IPS-15b (cell line): ENCODE measurements around the gene ARL3.
"Not testable (repeated sequence)": the region's sequence is repeated elsewhere in the genome, so short reads cannot be mapped to it uniquely, and the experiment has no call there.

ENCODE experiments used
- H3K27me3 ChIP-seq: one replicate; pipeline ENCODE4 v1.6.1; 2013; ENCODE audit warnings: low read length; ENCODE audit not compliant: control insufficient read depth, insufficient read depth
- H3K36me3 ChIP-seq: one replicate; pipeline ENCODE4 v1.6.1; 2013; ENCODE audit warnings: low read length; ENCODE audit not compliant: control insufficient read depth, insufficient read depth
- H3K4me1 ChIP-seq: one replicate; pipeline ENCODE4 v1.6.1; 2013; ENCODE audit warnings: mild to moderate bottlenecking, low read length; ENCODE audit not compliant: control insufficient read depth, insufficient read depth
- H3K4me3 ChIP-seq: one replicate; pipeline ENCODE4 v1.5.1; 2013; ENCODE audit warnings: low read depth, low read length
- H3K9ac ChIP-seq: one replicate; pipeline ENCODE4 v1.6.1; 2013; ENCODE audit warnings: low read depth, mild to moderate bottlenecking, low read length
- H3K9me3 ChIP-seq: one replicate; pipeline ENCODE4 v1.6.1; 2013; ENCODE audit warnings: mild to moderate bottlenecking, low read length; ENCODE audit not compliant: control insufficient read depth, insufficient read depth

The ARL3 gene

GRCh38 chr10:102752266-102752930 is 38.2 kb upstream of the ARL3 start:
- H3K4me1 ChIP-seq, result no peaks in the 10 kb centered on the region
- no peaks in the 10 kb centered on the region for H3K36me3 ChIP-seq
- H3K9ac ChIP-seq, result no peak overlapping the region
- H3K9me3 ChIP-seq, result no peaks in the 10 kb centered on the region
- H3K27me3 ChIP-seq, result no peaks in the 10 kb centered on the region
- no peak overlapping the region for H3K4me3 ChIP-seq

GRCh38 chr10:102745157-102745556 is 31.0 kb upstream of the ARL3 start:
- no peaks in the 10 kb centered on the region for H3K9me3 ChIP-seq
- H3K36me3 ChIP-seq, result no peaks in the 10 kb centered on the region
- H3K4me1 ChIP-seq, result peaks cover 10% of the 10 kb centered on the region
- peak overlapping the region; percentile 96 for H3K4me3 ChIP-seq
- no peak overlapping the region for H3K9ac ChIP-seq
- H3K27me3 ChIP-seq, result no peaks in the 10 kb centered on the region

- Histone ChIP-seq H3K4me3 (peak overlapping the region; percentile 96), H3K27me3 (no peaks in the 10 kb centered on the region), H3K36me3 (no peaks in the 10 kb centered on the region), H3K9ac (peak overlapping the region; percentile 77), H3K9me3 (no peaks in the 10 kb centered on the region), H3K4me1 (peaks cover 10% of the 10 kb centered on the region)
These were observed 30.3 kb upstream of the ARL3 start for GRCh38 chr10:102744374-102745051.

GRCh38 chr10:102743588-102744373 is 29.6 kb upstream of the ARL3 start, which contains the start of gene WBP1L:
Gene WBP1L (plus strand): TSS chr10:102743948. CDS start chr10:102744054, 106 bp downstream.
- H3K9me3 ChIP-seq, result no peaks in the 10 kb centered on the region
- H3K4me1 ChIP-seq, result peaks cover 10% of the 10 kb centered on the region
- no peaks in the 10 kb centered on the region for H3K36me3 ChIP-seq
- no peaks in the 10 kb centered on the region for H3K27me3 ChIP-seq
- H3K9ac ChIP-seq, result peak within 1 kb of the TSS; percentile 77
- H3K4me3 ChIP-seq, result peak within 1 kb of the TSS; percentile 96

DNA sequence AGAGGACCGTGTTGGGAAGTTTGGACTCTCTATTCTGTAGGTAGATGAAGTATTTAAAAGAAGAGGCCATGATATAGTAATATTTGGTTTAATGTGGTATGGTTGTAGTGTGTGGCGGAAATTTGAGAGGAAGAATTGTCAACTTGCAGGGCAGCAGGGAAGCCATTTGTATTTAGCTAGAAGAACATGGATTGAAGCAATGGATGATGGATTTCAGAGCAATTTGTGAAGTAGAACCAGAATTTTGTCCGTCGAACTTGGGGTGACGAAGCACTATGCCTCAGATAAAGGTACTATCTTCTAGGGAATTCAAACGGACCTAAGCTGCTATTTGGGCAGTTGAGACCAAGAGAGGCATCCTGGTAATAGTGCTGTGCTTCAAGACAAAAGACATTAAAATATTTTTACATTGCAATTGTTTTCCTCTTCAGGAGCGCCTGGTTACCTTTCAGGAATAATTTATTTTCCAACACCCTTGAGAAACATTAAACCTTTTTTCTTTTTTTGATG is 28.9 kb upstream of the ARL3 start:
- peak overlapping the region; percentile 41 for H3K9ac ChIP-seq
- H3K9me3 ChIP-seq, result no peaks in the 10 kb centered on the region
- peaks cover 10% of the 10 kb centered on the region for H3K4me1 ChIP-seq
- no peaks in the 10 kb centered on the region for H3K27me3 ChIP-seq
- peak overlapping the region; percentile 50 for H3K4me3 ChIP-seq
- no peaks in the 10 kb centered on the region for H3K36me3 ChIP-seq

DNA sequence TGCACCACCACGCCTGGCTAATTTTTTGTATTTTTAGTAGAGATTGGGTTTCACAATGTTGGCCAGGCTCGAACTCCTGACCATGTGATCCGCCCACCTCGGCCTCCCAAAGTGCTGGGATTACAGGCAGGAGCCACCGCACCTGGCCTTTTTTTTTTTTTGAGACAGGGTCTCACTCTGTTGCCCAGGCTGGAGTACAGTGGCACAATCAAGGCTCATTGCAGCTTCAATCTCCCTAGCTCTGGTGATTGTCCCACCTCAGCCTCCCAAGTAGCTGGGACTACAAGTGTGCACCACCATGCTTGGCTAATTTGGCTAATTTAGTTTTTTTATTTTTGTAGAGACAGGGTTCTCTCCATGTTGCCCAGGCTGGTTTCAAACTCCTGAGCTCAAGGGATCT is 28.1 kb upstream of the ARL3 start:
- not testable (repeated sequence) for H3K4me1 ChIP-seq, H3K27me3 ChIP-seq, H3K36me3 ChIP-seq, H3K9ac ChIP-seq, H3K9me3 ChIP-seq, H3K4me3 ChIP-seq

GRCh38 chr10:102741726-102742237 is 27.6 kb upstream of the ARL3 start:
- Histone ChIP-seq H3K36me3 (peaks cover 8% of the 10 kb centered on the region), H3K9me3 (no peaks in the 10 kb centered on the region), H3K9ac (no peak overlapping the region), H3K4me1 (peaks cover 10% of the 10 kb centered on the region), H3K4me3 (no peak overlapping the region), H3K27me3 (no peaks in the 10 kb centered on the region)

- Histone ChIP-seq H3K4me1 (peaks cover 10% of the 10 kb centered on the region), H3K9me3 (no peaks in the 10 kb centered on the region), H3K27me3 (no peaks in the 10 kb centered on the region)
These were observed 26.0 kb upstream of the ARL3 start for GRCh38 chr10:102740229-102740628.

DNA sequence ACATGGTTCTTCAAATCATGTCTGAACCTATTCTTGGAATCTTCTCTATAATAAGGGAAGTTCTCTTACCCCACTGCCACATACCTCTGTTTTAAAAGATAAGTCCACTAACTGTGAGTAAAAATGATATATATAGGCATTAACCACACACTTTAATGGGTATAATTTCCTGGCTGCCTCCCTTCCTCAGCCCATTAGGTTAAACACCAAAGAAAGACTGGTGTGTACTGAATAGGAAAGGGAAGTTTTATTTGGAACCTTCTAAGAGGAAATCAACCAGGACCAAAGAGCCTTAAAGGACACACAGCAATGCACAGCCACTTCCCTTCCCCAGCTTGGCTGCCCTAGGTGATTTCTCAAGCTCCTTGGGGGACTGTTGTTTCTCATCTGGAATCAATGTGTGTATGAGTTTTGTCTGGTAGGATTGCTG is 24.5 kb upstream of the ARL3 start:
- no peak overlapping the region for H3K4me3 ChIP-seq
- peaks cover 11% of the 10 kb centered on the region for H3K36me3 ChIP-seq
- no peaks in the 10 kb centered on the region for H3K9me3 ChIP-seq
- no peaks in the 10 kb centered on the region for H3K27me3 ChIP-seq
- H3K4me1 ChIP-seq, result peaks cover 6% of the 10 kb centered on the region
- no peak overlapping the region for H3K9ac ChIP-seq

More at GRCh38 chr10:102740229-102740628, 26.0 kb upstream of the ARL3 start:
- Histone ChIP-seq H3K36me3 (peaks cover 8% of the 10 kb centered on the region), H3K4me3 (no peak overlapping the region), H3K9ac (no peak overlapping the region)

GRCh38 chr10:102735065-102735562 is 20.9 kb upstream of the ARL3 start:
- Histone ChIP-seq H3K9ac (no peak overlapping the region), H3K4me1 (no peaks in the 10 kb centered on the region), H3K4me3 (no peak overlapping the region), H3K27me3 (no peaks in the 10 kb centered on the region), H3K9me3 (no peaks in the 10 kb centered on the region), H3K36me3 (peaks cover 31% of the 10 kb centered on the region)

- H3K36me3 ChIP-seq, result peaks cover 44% of the 10 kb centered on the region
These were observed 18.5 kb upstream of the ARL3 start for GRCh38 chr10:102732661-102733060.

More at GRCh38 chr10:102732661-102733060, 18.5 kb upstream of the ARL3 start:
- Histone ChIP-seq H3K4me3 (no peak overlapping the region), H3K9ac (no peak overlapping the region), H3K27me3 (no peaks in the 10 kb centered on the region), H3K4me1 (no peaks in the 10 kb centered on the region), H3K9me3 (no peaks in the 10 kb centered on the region)
